Fibroblast of lung (primary cell): Measurements from ENCODE around the gene GATA1. TPM values are rescaled to one million over a fixed set of nuclear protein-coding genes. Genes with fewer than 3 reads are reported as not detected.

ENCODE experiments used
- DNase-seq, 2 donors: peaks; one replicate each; pipeline versions ENCODE4 v3.0.0 to v3.0.0-alpha.2; 2010; ENCODE audit warnings: low read depth in 2 of 2
- H2AFZ ChIP-seq: 2 replicates; pipeline ENCODE4 v1.5.1; 2012; ENCODE audit warnings: low read length, control low read depth, inconsistent platforms
- H3K27ac ChIP-seq: 2 replicates; pipeline ENCODE4 v1.5.1; 2011; ENCODE audit warnings: low read length, control low read depth; ENCODE audit not compliant: insufficient read depth
- H3K27me3 ChIP-seq: 2 replicates; pipeline ENCODE4 v1.5.1; 2011; ENCODE audit warnings: mild to moderate bottlenecking, low read length; ENCODE audit not compliant: control insufficient read depth, insufficient read depth
- H3K36me3 ChIP-seq: 2 replicates; pipeline ENCODE4 v1.5.1; 2011; ENCODE audit warnings: low read length; ENCODE audit not compliant: control insufficient read depth, insufficient read depth
- H3K4me1 ChIP-seq: 2 replicates; pipeline ENCODE4 v1.5.1; 2011; ENCODE audit warnings: low read length; ENCODE audit not compliant: control insufficient read depth, insufficient read depth; ENCODE audit errors: extremely low read depth
- H3K4me2 ChIP-seq: 2 replicates; pipeline ENCODE4 v1.5.1; 2011; ENCODE audit warnings: low read length, control low read depth; ENCODE audit not compliant: insufficient read depth; ENCODE audit errors: extremely low read depth
- H3K4me3 ChIP-seq, 4 experiments: fragments of 200-600 bp in 1 of 4; sonication (generic) in 1 of 4; replicated peaks in 1 of 4; 2 replicates each; pipeline ENCODE4 v1.5.1; 2011 to 2016; ENCODE audit warnings: low read length in 4 of 4, low read depth in 3 of 4, mild to moderate bottlenecking in 3 of 4, control low read depth in 2 of 4, inconsistent platforms in 1 of 4, mixed read lengths in 1 of 4; ENCODE audit not compliant: insufficient read depth in 1 of 4; ENCODE audit errors: control extremely low read depth in 1 of 4
- H3K79me2 ChIP-seq: 2 replicates; pipeline ENCODE4 v1.5.1; 2012; ENCODE audit warnings: mild to moderate bottlenecking, low read length, inconsistent platforms; ENCODE audit not compliant: control insufficient read depth, insufficient read depth
- H3K9ac ChIP-seq: 2 replicates; pipeline ENCODE4 v1.5.1; 2011; ENCODE audit warnings: mild to moderate bottlenecking, low read length, control low read depth; ENCODE audit not compliant: insufficient read depth
- H3K9me3 ChIP-seq: 2 replicates; pipeline ENCODE4 v1.5.1; 2012; ENCODE audit warnings: low read depth, low read length; ENCODE audit not compliant: control insufficient read depth, insufficient read depth
- H4K20me1 ChIP-seq: 2 replicates; pipeline ENCODE4 v1.5.1; 2011; ENCODE audit warnings: low read length; ENCODE audit not compliant: control insufficient read depth, insufficient read depth; ENCODE audit errors: extremely low read depth
- EZH2 ChIP-seq: IDR thresholded peaks from 2 replicates; pipeline ENCODE4 v1.5.1; 2012; ENCODE audit warnings: low read length, control low read depth, mild to moderate bottlenecking; ENCODE audit errors: missing control alignments
- polyA minus RNA-seq: library from RNA; depleted of rRNA, polyadenylated mRNA; stranded (reverse); fragments of >200 nt; gene quantifications from 2 replicates; pipeline ENCODE4 v1.2.3, GENCODE V29; 2011; ENCODE audit warnings: low replicate concordance
- polyA plus RNA-seq, 2 donors: library from polyadenylated mRNA; depleted of rRNA in 1 of 2; stranded (reverse) in 1 of 2; unstranded in 1 of 2; fragments of >200 nt; gene quantifications; 2 replicates each; pipeline ENCODE4 v1.2.1, GENCODE V29; 2011 to 2012; ENCODE audit warnings: missing spikeins in 1 of 2
- total RNA-seq: library from RNA; depleted of rRNA; stranded (reverse); fragments of >200 nt; gene quantifications from 2 replicates; pipeline ENCODE4 v1.2.1, GENCODE V29; 2014
- TF ChIP-seq, protein P1 (sequence below), 2 donors: IDR thresholded peaks in 1 of 2; conservative IDR thresholded peaks in 1 of 2; 1 replicate in 1 of 2; 2 replicates in 1 of 2; pipeline ENCODE4 v1.5.1; 2011 to 2012; ENCODE audit warnings: low read length in 2 of 2, control low read depth in 1 of 2, inconsistent platforms in 1 of 2, low read depth in 1 of 2, mild to moderate bottlenecking in 1 of 2

Gene GATA1
- total RNA-seq (not detected in 2 replicates), polyA plus RNA-seq (0.07 TPM in 1 of 2 replicates, not detected in the other), polyA minus RNA-seq (not detected in 2 replicates)
- not detected in 2 replicates for polyA plus RNA-seq (2012)

DNA sequence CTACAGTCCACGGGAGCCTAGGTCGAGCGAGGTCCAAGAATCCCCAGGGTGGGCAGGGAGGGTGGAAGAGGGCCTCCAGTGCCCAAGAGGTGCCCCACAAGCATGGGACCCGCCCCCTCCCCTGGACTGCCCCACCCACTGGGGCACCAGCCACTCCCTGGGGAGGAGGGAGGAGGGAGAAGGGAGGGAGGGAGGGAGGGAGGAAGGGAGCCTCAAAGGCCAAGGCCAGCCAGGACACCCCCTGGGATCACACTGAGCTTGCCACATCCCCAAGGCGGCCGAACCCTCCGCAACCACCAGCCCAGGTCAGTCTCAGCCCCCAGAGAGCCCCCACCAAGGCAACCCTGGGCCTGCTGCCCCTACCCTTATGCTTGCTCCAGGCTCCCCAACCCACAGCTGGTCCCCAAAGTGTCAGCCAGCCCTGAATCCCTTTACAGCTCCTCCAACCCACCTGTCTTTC lies at the start of gene GATA1:
TSS of gene GATA1 (plus strand) at position 250 of the 460 bp plus-strand sequence. CDS start 4,520 bp downstream, outside the sequence.
- H3K9ac ChIP-seq: no peak within 1 kb of the TSS
- DNase-seq: no peak
- TF ChIP-seq, protein P1, sequence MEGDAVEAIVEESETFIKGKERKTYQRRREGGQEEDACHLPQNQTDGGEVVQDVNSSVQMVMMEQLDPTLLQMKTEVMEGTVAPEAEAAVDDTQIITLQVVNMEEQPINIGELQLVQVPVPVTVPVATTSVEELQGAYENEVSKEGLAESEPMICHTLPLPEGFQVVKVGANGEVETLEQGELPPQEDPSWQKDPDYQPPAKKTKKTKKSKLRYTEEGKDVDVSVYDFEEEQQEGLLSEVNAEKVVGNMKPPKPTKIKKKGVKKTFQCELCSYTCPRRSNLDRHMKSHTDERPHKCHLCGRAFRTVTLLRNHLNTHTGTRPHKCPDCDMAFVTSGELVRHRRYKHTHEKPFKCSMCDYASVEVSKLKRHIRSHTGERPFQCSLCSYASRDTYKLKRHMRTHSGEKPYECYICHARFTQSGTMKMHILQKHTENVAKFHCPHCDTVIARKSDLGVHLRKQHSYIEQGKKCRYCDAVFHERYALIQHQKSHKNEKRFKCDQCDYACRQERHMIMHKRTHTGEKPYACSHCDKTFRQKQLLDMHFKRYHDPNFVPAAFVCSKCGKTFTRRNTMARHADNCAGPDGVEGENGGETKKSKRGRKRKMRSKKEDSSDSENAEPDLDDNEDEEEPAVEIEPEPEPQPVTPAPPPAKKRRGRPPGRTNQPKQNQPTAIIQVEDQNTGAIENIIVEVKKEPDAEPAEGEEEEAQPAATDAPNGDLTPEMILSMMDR (conservative IDR thresholded peaks at IDR 0.05 in 1 of 2, IDR thresholded peaks at IDR 0.05 in 1 of 2; ENCODE audit: low read depth in 1 of 2, low read length in 2 of 2): no peak
- no peak for TF ChIP-seq EZH2
- H3K4me2 ChIP-seq: no peak within 1 kb of the TSS
- no peaks in the 10 kb centered on the region for H4K20me1 ChIP-seq
- H3K4me3 ChIP-seq: no peak within 1 kb of the TSS
- H2AFZ ChIP-seq: no peak within 1 kb of the TSS
- H3K79me2 ChIP-seq: no peaks in the 10 kb centered on the region
- no peaks in the 10 kb centered on the region for H3K27me3 ChIP-seq
- H3K4me1 ChIP-seq: no peaks in the 10 kb centered on the region
- H3K36me3 ChIP-seq: no peaks in the 10 kb centered on the region
- no peak within 1 kb of the TSS for H3K27ac ChIP-seq
- H3K9me3 ChIP-seq: no peaks in the 10 kb centered on the region

DNA sequence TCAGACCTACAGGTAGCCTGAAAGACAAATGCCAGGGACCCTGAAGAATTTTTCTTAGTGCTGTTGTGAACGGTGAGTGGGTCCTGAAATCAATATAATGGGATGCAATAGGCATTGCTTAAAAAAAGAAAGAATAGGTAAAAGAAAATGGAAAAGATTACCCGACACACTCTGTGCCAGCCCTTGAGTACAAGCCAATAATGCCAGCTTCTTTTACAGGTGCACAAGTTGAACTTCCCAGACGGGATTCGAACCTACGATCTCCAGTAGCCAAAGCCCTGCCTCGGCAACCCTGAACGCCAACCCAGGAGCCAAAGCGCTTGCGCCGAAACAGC lies 49.5 kb upstream of the GATA1 start:
- Histone ChIP-seq H3K9me3 (no peaks in the 10 kb centered on the region), H3K27ac (no peak overlapping the region), H2AFZ (peak overlapping the region; percentile 50), H3K4me3 (peak overlapping the region in 2 of 4 experiments; percentile 59 to 63), H3K27me3 (no peaks in the 10 kb centered on the region), H3K79me2 (no peaks in the 10 kb centered on the region), H4K20me1 (no peaks in the 10 kb centered on the region), H3K4me2 (peak overlapping the region; percentile 57), H3K36me3 (no peaks in the 10 kb centered on the region), H3K9ac (no peak overlapping the region), H3K4me1 (no peaks in the 10 kb centered on the region)
- TF ChIP-seq, protein P1 (conservative IDR thresholded peaks at IDR 0.05 in 1 of 2, IDR thresholded peaks at IDR 0.05 in 1 of 2; ENCODE audit: low read depth in 1 of 2, low read length in 2 of 2): no peak
- no peak for TF ChIP-seq EZH2
- no peak for DNase-seq

DNA sequence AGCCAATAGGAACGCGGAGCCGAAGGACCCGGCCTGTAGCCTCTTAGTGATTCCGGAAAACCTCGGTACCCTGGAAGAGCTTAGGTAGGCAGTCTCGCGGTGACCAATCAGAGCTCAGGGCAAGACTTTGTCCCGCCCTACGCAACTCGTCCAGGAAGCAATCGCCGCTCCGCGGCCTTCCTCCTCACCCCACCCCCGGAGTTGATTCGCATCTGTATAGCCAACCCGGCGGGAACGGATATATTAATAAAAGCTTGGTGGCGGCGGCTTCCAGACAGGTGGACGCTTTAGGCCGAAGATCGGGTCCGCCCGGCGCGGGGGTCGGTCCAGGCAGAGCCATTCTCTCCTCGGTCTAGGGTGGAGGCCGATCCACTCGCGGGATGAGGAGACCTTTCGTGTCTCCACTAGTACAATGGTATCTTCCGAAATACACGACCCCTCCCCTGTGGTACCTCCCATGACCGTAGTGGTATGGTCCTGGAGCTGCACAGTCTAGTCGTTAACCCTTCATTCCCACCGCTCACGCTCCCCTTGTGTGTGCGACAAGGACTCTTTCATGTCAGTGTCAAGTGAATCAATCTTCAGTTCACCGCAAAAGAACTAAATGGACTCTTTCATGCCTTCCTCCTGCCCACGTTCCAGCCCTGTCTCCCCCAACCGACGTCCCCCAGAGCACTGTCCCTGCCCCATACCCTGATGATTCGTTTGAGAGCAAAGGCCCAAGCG lies 49.0 kb upstream of the GATA1 start:
- Histone ChIP-seq H3K4me1 (no peaks in the 10 kb centered on the region), H2AFZ (peak overlapping the region; percentile 66), H3K27me3 (no peaks in the 10 kb centered on the region), H3K79me2 (no peaks in the 10 kb centered on the region), H3K4me3 (peak overlapping the region; percentile 44 to 77 (median 55)), H3K27ac (peak overlapping the region; percentile 61), H3K9me3 (no peaks in the 10 kb centered on the region), H4K20me1 (no peaks in the 10 kb centered on the region), H3K36me3 (no peaks in the 10 kb centered on the region), H3K4me2 (peak overlapping the region; percentile 83), H3K9ac (peak overlapping the region; percentile 60)
- peak; percentile 97 to 99 for DNase-seq
- TF ChIP-seq, protein P1 (conservative IDR thresholded peaks at IDR 0.05 in 1 of 2, IDR thresholded peaks at IDR 0.05 in 1 of 2; ENCODE audit: low read depth in 1 of 2, low read length in 2 of 2): no peak
- TF ChIP-seq EZH2: no peak
